Smooth muscle cell (in vitro differentiated cells): ENCODE measurements around the gene STAT3. TPM values are rescaled to one million over a fixed set of nuclear protein-coding genes. Genes with fewer than 3 reads are reported as not detected.
A peak's percentile ranks its signal among the peaks of the same experiment; 100 is the strongest.

Experiments
- DNase-seq: peaks from one replicate; lab custom pipeline; 2025; ENCODE audit not compliant: unreplicated experiment; lab: John Stamatoyannopoulos, UW
- H2AFZ ChIP-seq: fragments of 200-600 bp; sonication (generic); 2 replicates; pipeline ENCODE4 v1.6.0; 2016; ENCODE audit warnings: antibody characterized with exemption, low read depth, mild to moderate bottlenecking
- H3F3A ChIP-seq: fragments of 200-600 bp; sonication (generic); 2 replicates; pipeline ENCODE4 v1.6.0; 2017; ENCODE audit warnings: antibody characterized with exemption, low read depth
- H3K27ac ChIP-seq: fragments of 200-600 bp; sonication (generic); 2 replicates; pipeline ENCODE4 v1.5.1; 2016; ENCODE audit warnings: low read depth, mild to moderate bottlenecking
- H3K27me3 ChIP-seq: fragments of 200-600 bp; sonication (generic); 2 replicates; pipeline ENCODE4 v1.6.1; 2016; ENCODE audit warnings: low read depth, mild to moderate bottlenecking
- H3K36me3 ChIP-seq: fragments of 200-600 bp; sonication (generic); 2 replicates; pipeline ENCODE4 v1.5.1; 2016; ENCODE audit warnings: low read depth
- H3K4me1 ChIP-seq: fragments of 200-600 bp; sonication (generic); 2 replicates; pipeline ENCODE4 v1.5.1; 2016; ENCODE audit warnings: low read depth
- H3K4me2 ChIP-seq: fragments of 200-600 bp; sonication (generic); 2 replicates; pipeline ENCODE4 v1.6.0; 2016; ENCODE audit warnings: mild to moderate bottlenecking
- H3K4me3 ChIP-seq: fragments of 200-600 bp; sonication (generic); 2 replicates; pipeline ENCODE4 v1.5.1; 2016; ENCODE audit warnings: mild to moderate bottlenecking
- H3K79me2 ChIP-seq: fragments of 200-600 bp; sonication (generic); 2 replicates; pipeline ENCODE4 v1.6.0; 2016; ENCODE audit warnings: low read depth, mild to moderate bottlenecking
- H3K9ac ChIP-seq: fragments of 200-600 bp; sonication (generic); 2 replicates; pipeline ENCODE4 v1.6.0; 2016; ENCODE audit warnings: low read depth
- H3K9me3 ChIP-seq: fragments of 200-600 bp; sonication (generic); replicated peaks from 2 replicates; pipeline ENCODE4 v1.5.1; 2016; ENCODE audit warnings: low read depth
- H4K20me1 ChIP-seq: fragments of 200-600 bp; sonication (generic); 2 replicates; pipeline ENCODE4 v1.6.0; 2016; ENCODE audit warnings: low read depth
- WGBS: methylation state at CpG from one replicate; pipeline ENCODE4 v1.1.7; 2016; ENCODE audit warnings: low lambda C conversion rate; 5-methylcytosine and 5-hydroxymethylcytosine counted together
- polyA plus RNA-seq: library from polyadenylated mRNA; unstranded; fragments of >200 nt; fragmentation: Nextera tagmentation; extraction: Ambion mirVana; gene quantifications from 2 replicates; pipeline ENCODE4 v1.2.1, GENCODE V29; 2016
- total RNA-seq: library from RNA; depleted of rRNA; stranded (reverse); fragments of >200 nt; gene quantifications from 2 replicates; pipeline ENCODE4 v1.2.3, GENCODE V29; 2014
- TF ChIP-seq, protein P1 (sequence below): fragments of 200-600 bp; sonication (generic); IDR thresholded peaks from 2 replicates; pipeline ENCODE4 v1.5.1; 2017; ENCODE audit warnings: borderline replicate concordance, mild to moderate bottlenecking, antibody characterized with exemption; ENCODE audit not compliant: insufficient read depth, poor library complexity, severe bottlenecking

The STAT3 gene
- total and polyA plus RNA-seq, 2 experiments from 2014 or later, result 85.6 to 87.7 TPM

DNA sequence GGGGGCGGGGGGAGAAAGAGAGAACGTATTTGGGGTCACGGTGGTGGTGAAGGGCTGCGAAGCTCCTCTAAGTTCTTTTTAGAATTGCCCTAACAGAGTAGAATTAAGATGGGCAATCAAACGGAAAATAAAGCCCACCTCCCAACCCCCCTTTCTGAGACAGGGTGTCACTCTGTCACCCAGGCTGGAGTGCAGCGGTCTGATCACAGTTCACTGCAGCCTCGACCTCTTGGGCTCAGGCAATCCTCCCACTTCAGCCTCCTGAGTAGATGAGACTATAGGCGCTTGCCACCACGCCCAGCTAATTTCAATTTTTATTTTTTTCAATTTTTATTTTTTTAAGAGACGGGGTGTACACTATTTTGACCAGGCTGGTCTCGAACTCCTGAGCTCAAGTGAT lies 35.5 kb upstream of the STAT3 start:
- Histone ChIP-seq H4K20me1 (peaks cover 34% of the 10 kb centered on the region), H3K9ac (no peak overlapping the region), H3K4me1 (peaks cover 20% of the 10 kb centered on the region), H3K27ac (peak overlapping the region; percentile 99), H3K4me2 (peak overlapping the region; percentile 97), H3K27me3 (no peaks in the 10 kb centered on the region), H3K9me3 (no peaks in the 10 kb centered on the region), H3K79me2 (peaks cover 42% of the 10 kb centered on the region), H3K4me3 (peak overlapping the region; percentile 99), H2AFZ (no peak overlapping the region), H3F3A (peaks cover 25% of the 10 kb centered on the region), H3K36me3 (no peaks in the 10 kb centered on the region)
- 74% methylated on average over 11 of the region's 11 CpGs for WGBS
- TF ChIP-seq, protein P1, sequence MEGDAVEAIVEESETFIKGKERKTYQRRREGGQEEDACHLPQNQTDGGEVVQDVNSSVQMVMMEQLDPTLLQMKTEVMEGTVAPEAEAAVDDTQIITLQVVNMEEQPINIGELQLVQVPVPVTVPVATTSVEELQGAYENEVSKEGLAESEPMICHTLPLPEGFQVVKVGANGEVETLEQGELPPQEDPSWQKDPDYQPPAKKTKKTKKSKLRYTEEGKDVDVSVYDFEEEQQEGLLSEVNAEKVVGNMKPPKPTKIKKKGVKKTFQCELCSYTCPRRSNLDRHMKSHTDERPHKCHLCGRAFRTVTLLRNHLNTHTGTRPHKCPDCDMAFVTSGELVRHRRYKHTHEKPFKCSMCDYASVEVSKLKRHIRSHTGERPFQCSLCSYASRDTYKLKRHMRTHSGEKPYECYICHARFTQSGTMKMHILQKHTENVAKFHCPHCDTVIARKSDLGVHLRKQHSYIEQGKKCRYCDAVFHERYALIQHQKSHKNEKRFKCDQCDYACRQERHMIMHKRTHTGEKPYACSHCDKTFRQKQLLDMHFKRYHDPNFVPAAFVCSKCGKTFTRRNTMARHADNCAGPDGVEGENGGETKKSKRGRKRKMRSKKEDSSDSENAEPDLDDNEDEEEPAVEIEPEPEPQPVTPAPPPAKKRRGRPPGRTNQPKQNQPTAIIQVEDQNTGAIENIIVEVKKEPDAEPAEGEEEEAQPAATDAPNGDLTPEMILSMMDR, result no peak
- no peak for DNase-seq

DNA sequence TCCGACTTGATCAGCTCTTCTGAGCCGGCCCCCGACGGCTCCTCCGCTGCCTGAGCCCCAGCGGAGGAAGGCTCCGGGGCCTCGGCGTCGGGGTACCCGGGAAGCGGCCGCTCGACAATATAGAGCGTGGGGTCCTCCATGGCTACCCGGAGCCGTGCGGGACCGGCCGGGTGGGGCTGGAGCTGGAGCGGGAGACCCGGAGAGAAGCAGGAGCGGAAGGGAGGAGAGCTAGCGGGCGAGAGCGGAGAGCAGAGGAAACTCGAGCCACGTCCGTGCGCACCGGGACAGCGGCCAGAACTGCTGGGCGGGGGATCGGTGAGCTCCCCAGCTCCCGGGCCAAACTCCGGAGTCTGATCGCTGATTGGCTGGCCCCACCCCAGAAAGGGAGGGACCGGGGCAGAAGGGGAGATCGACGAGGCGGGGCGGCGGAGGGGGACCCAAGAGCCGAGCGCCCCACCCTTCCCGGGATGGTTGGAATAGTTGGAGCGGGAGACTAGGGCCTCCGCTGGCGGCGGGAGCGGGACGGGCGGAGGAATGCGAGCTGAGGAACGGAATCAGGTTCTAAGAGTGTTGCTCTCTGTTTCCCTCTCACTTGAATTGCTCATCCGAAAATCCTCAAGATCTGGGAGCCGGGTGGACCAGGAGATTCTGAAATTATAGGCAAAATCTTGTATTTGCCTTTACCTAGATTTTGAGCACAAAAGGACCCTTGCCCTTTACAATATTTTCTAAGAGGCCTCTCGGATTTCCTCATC lies 34.9 kb upstream of the STAT3 start, which contains the start of gene CAVIN1:
Gene CAVIN1, minus strand, starts transcription at position 299 of the 755 bp plus-strand sequence. Its CDS starts 159 bp downstream, at position 140.
- TF ChIP-seq, protein P1, result no peak
- Histone ChIP-seq H3K4me2 (peak within 1 kb of the TSS; percentile 97), H4K20me1 (peaks cover 41% of the 10 kb centered on the region), H3K4me1 (peaks cover 20% of the 10 kb centered on the region), H2AFZ (no peak within 1 kb of the TSS), H3K9ac (peak within 1 kb of the TSS; percentile 97), H3K27ac (peak within 1 kb of the TSS; percentile 99), H3K27me3 (no peaks in the 10 kb centered on the region), H3K9me3 (no peaks in the 10 kb centered on the region), H3K36me3 (no peaks in the 10 kb centered on the region), H3K79me2 (peaks cover 49% of the 10 kb centered on the region), H3F3A (peaks cover 21% of the 10 kb centered on the region), H3K4me3 (peak within 1 kb of the TSS; percentile 99)
- WGBS, result 3% methylated on average over 51 of the region's 58 CpGs
- peak; percentile 84 for DNase-seq

DNA sequence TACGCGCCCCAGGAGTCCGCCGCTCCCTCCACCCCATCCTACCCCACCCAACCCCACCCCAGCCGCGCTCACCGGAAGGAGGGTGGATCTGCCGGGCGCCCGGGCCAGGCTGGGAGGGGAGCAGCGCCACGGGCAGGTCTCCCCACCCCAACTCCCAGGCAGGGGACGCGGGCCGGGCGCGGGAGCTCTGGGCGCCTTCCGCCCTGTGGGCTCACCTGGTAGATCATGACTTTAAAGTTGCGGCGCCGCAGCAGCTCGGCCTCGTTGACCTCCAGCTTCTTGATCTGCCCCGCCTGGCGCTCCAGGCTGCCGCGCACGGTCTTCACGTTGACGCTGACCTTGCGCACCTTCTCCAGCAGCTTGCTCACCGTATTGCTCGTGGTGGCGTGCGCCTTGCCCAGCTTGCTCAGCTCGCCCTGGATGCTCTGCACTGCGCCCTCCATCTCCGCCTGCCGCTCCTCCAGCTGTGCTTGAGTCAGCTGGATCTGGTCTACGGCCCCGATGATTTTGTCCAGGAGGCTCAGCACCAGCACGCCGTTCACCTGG lies 34.2 kb upstream of the STAT3 start:
- peaks cover 21% of the 10 kb centered on the region for H3F3A ChIP-seq
- peak overlapping the region; percentile 97 for H3K9ac ChIP-seq
- TF ChIP-seq, protein P1, result no peak
- DNase-seq, result no peak
- no peaks in the 10 kb centered on the region for H3K27me3 ChIP-seq
- H3K79me2 ChIP-seq, result peaks cover 55% of the 10 kb centered on the region
- under 1% methylated on average over 32 of the region's 44 CpGs for WGBS
- H3K36me3 ChIP-seq, result no peaks in the 10 kb centered on the region
- H3K4me1 ChIP-seq, result peaks cover 20% of the 10 kb centered on the region
- H2AFZ ChIP-seq, result no peak overlapping the region
- H3K4me2 ChIP-seq, result peak overlapping the region; percentile 97
- peak overlapping the region; percentile 99 for H3K27ac ChIP-seq
- peaks cover 47% of the 10 kb centered on the region for H4K20me1 ChIP-seq
- H3K9me3 ChIP-seq, result no peaks in the 10 kb centered on the region
- H3K4me3 ChIP-seq, result peak overlapping the region; percentile 99
